Panc1 (cell line): Measurements from ENCODE around the gene PDS5B. TPM values are rescaled to one million over a fixed set of nuclear protein-coding genes. Genes with fewer than 3 reads are reported as not detected.

Experiments
- ATAC-seq: fragments of 200-7000 bp; cut with Tn5 transposase; 2 replicates; pipeline ENCODE4 v1.9.1; 2020; ENCODE audit warnings: mild to moderate bottlenecking, moderate library complexity
- BruUV-seq: library from RNA; stranded (reverse); fragments of 400-500 nt; replicated peaks from 2 replicates; lab custom pipeline; 2021; lab: Mats Ljungman, UMichigan
- CTCF ChIA-PET: fragments of 300-600 bp; sonication (Branson Sonifier 250); formaldehyde crosslinking; loops from one replicate; lab custom pipeline; 2022; ENCODE audit warnings: antibody characterized with exemption; lab: Charles Lee
- POLR2A ChIA-PET: fragments of 300-600 bp; sonication (Branson Sonifier 250); formaldehyde crosslinking; loops from one replicate; lab custom pipeline; 2022; ENCODE audit warnings: antibody characterized with exemption; lab: Charles Lee
- DNase-seq: peaks from one replicate; pipeline ENCODE4 v3.0.0-alpha.2; 2010; ENCODE audit warnings: low read depth, low spot score
- H3K27ac ChIP-seq: 2 replicates; pipeline ENCODE4 v1.5.1; 2011; ENCODE audit warnings: mild to moderate bottlenecking, low read length, inconsistent platforms
- H3K27me3 ChIP-seq: fragments of 200-500 bp; sonication (Bioruptor generic); 2 replicates; pipeline ENCODE4 v1.6.0; 2014; ENCODE audit warnings: low read length, inconsistent platforms; ENCODE audit not compliant: control insufficient read depth, insufficient read depth
- H3K36me3 ChIP-seq: fragments of 200-500 bp; sonication (Bioruptor generic); 2 replicates; pipeline ENCODE4 v1.5.1; 2014; ENCODE audit warnings: inconsistent platforms, mild to moderate bottlenecking, low read length, moderate library complexity; ENCODE audit not compliant: control insufficient read depth, insufficient read depth
- H3K4me1 ChIP-seq: 2 replicates; pipeline ENCODE4 v1.5.1; 2011; ENCODE audit warnings: inconsistent platforms, mild to moderate bottlenecking, low read length, moderate library complexity; ENCODE audit not compliant: control insufficient read depth, insufficient read depth
- H3K4me3 ChIP-seq, 2 experiments: 2 replicates each; pipeline ENCODE4 v1.5.1; 2011 to 2012; ENCODE audit warnings: low read depth in 2 of 2, low read length in 2 of 2, mild to moderate bottlenecking in 2 of 2, inconsistent platforms in 1 of 2, moderate library complexity in 1 of 2
- H3K9me3 ChIP-seq: fragments of 200-500 bp; sonication (Bioruptor generic); 2 replicates; pipeline ENCODE4 v1.5.1; 2014; ENCODE audit warnings: low read depth, mild to moderate bottlenecking, inconsistent platforms, low read length, moderate library complexity; ENCODE audit not compliant: control insufficient read depth, insufficient read depth
- CTCF ChIP-seq: fragments of 450-650 bp; IDR thresholded peaks from 2 replicates; pipeline ENCODE4 v1.5.1; 2017; ENCODE audit warnings: mild to moderate bottlenecking
- POLR2AphosphoS5 ChIP-seq: IDR thresholded peaks from 2 replicates; pipeline ENCODE4 v1.6.1; 2012; ENCODE audit warnings: mild to moderate bottlenecking, low read depth, low read length, moderate library complexity
- REST ChIP-seq, 2 experiments: IDR thresholded peaks; 2 replicates each; pipeline ENCODE4 v1.6.1; 2011 to 2012; ENCODE audit warnings: low read depth in 2 of 2, control low read depth in 1 of 2, low read length in 1 of 2, mild to moderate bottlenecking in 1 of 2, moderate library complexity in 1 of 2; ENCODE audit not compliant: insufficient read depth in 1 of 2
- SIN3A ChIP-seq: IDR thresholded peaks from 2 replicates; pipeline ENCODE4 v1.6.1; 2012; ENCODE audit warnings: low read depth, mild to moderate bottlenecking, low read length, moderate library complexity, borderline replicate concordance; ENCODE audit not compliant: insufficient read depth
- TCF7L2 ChIP-seq: IDR thresholded peaks from 2 replicates; pipeline ENCODE4 v1.6.1; 2011; ENCODE audit warnings: mild to moderate bottlenecking, low read depth, low read length, inconsistent platforms
- in situ Hi-C: cut with HindIII; loops from 2 replicates; pipeline ENCODE4 v1.10.0; 2016; ENCODE audit warnings: low sequenced_read_pairs, low pct_unique_long_range_greater_than_20kb
- intact Hi-C: fragments of 100-400 bp; cut with micrococcal nuclease; formaldehyde crosslinking; loops from one replicate; pipeline ENCODE4 v1.10.0; 2022; ENCODE audit not compliant: unreplicated experiment
- total RNA-seq: library from RNA; stranded (reverse); gene quantifications from one replicate; pipeline ENCODE4 v1.2.1, GENCODE V29; 2021; ENCODE audit not compliant: unreplicated experiment

PDS5B gene
- total RNA-seq, 1 experiment from 2014 or later: 33.9 TPM

- H3K4me1 ChIP-seq: no peaks in the 10 kb centered on the region
- H3K9me3 ChIP-seq: no peaks in the 10 kb centered on the region
- BruUV-seq: no TSS peak
- POLR2A ChIA-PET: no interaction called here
- no peak overlapping the region for H3K4me3 ChIP-seq
- no peak overlapping the region for H3K27ac ChIP-seq
- intact Hi-C loops: no loop called here
- no peaks in the 10 kb centered on the region; the same call in 1 of the 2 replicates for H3K36me3 ChIP-seq
- no peak for DNase-seq
- no peak for ATAC-seq
- in situ Hi-C loops: no loop called here
- no peaks in the 10 kb centered on the region for H3K27me3 ChIP-seq
- CTCF ChIA-PET: no interaction called here
- TF ChIP-seq SIN3A: no peak
- no peak for TF ChIP-seq POLR2AphosphoS5
- no peak for TF ChIP-seq REST (IDR thresholded peaks at IDR 0.05; ENCODE audit: insufficient read depth in 1 of 2, low read depth in 2 of 2, low read length in 1 of 2)
- no peak for TF ChIP-seq CTCF
- no peak for TF ChIP-seq TCF7L2
Observed at GRCh38 chr13:32748305-32748704, 162.1 kb downstream of the PDS5B start.

- Histone ChIP-seq H3K4me3 (no peak overlapping the region), H3K36me3 (no peaks in the 10 kb centered on the region; the same call in 1 of the 2 replicates), H3K27ac (no peak overlapping the region), H3K4me1 (no peaks in the 10 kb centered on the region), H3K9me3 (no peaks in the 10 kb centered on the region), H3K27me3 (no peaks in the 10 kb centered on the region)
- in situ Hi-C loops (no loop called here), intact Hi-C loops (no loop called here)
- CTCF ChIA-PET: no interaction called here
- BruUV-seq: no TSS peak
- POLR2A ChIA-PET: no interaction called here
- ATAC-seq (no peak), DNase-seq (no peak)
- TF ChIP-seq CTCF (no peak), POLR2AphosphoS5 (no peak), TCF7L2 (no peak), REST (IDR thresholded peaks at IDR 0.05; ENCODE audit: insufficient read depth in 1 of 2, low read depth in 2 of 2, low read length in 1 of 2) (no peak), SIN3A (no peak)
Observed at GRCh38 chr13:32751340-32751739, 165.1 kb downstream of the PDS5B start.
